Esophagus (tissue), 2 donors: ENCODE data around the gene CRLF2. TPM values are rescaled to one million over a fixed set of nuclear protein-coding genes. Genes with fewer than 3 reads are reported as not detected.
"Not testable (repeated sequence)": the region's sequence is repeated elsewhere in the genome, so short reads cannot be mapped to it uniquely, and the experiment has no call there.

ENCODE experiments used
- H3K27ac ChIP-seq, 2 donors: one replicate each; pipeline ENCODE4 v1.5.1; 2013; ENCODE audit warnings: low read depth in 2 of 2, mild to moderate bottlenecking in 2 of 2, inconsistent platforms in 1 of 2, low read length in 1 of 2, moderate library complexity in 1 of 2
- H3K27me3 ChIP-seq, 2 donors: one replicate each; pipeline ENCODE4 v1.6.1; 2013; ENCODE audit warnings: low read length in 2 of 2, control low read depth in 1 of 2, mild to moderate bottlenecking in 1 of 2; ENCODE audit not compliant: insufficient read depth in 2 of 2, control insufficient read depth in 1 of 2
- H3K36me3 ChIP-seq, 2 donors: one replicate each; pipeline ENCODE4 v1.6.1; 2013; ENCODE audit warnings: low read length in 1 of 2; ENCODE audit not compliant: control insufficient read depth in 2 of 2, insufficient read depth in 2 of 2
- H3K4me1 ChIP-seq, 2 donors: one replicate each; pipeline ENCODE4 v1.6.1; 2013; ENCODE audit warnings: low read length in 1 of 2; ENCODE audit not compliant: control insufficient read depth in 2 of 2, insufficient read depth in 2 of 2
- H3K4me3 ChIP-seq, 2 donors: one replicate each; pipeline ENCODE4 v1.5.1; 2013; ENCODE audit warnings: low read length in 2 of 2, mild to moderate bottlenecking in 2 of 2, low read depth in 1 of 2, moderate library complexity in 1 of 2
- H3K9me3 ChIP-seq, 2 donors: one replicate each; pipeline ENCODE4 v1.6.1; 2013; ENCODE audit warnings: mild to moderate bottlenecking in 2 of 2, low read depth in 1 of 2, low read length in 1 of 2, moderate library complexity in 1 of 2; ENCODE audit not compliant: control insufficient read depth in 2 of 2, insufficient read depth in 1 of 2
- WGBS, 2 donors: extraction: QIAGEN DNeasy Blood & Tissue Kit; methylation state at CpG; one replicate each; pipeline ENCODE4 v1.1.7; 2013; 5-methylcytosine and 5-hydroxymethylcytosine counted together
- polyA plus RNA-seq, 2 donors: library from polyadenylated mRNA; stranded (reverse); fragments of 200-250 nt; gene quantifications; one replicate each; pipeline ENCODE4 v1.2.3, GENCODE V29; 2013
- donor health status: healthy with polysubstance abuse.
- donor health status: Bipolar disorder and iron deficiency.

The CRLF2 gene
- polyA plus RNA-seq, 2 donors, result 0.09 TPM; not detected in 1

- not testable (repeated sequence) for H3K9me3 ChIP-seq, H3K4me1 ChIP-seq, H3K4me3 ChIP-seq, H3K27ac ChIP-seq, H3K27me3 ChIP-seq, H3K36me3 ChIP-seq
- WGBS, 2 donors, result 76 to 91% methylated on average over 7 to 8 of the region's 8 CpGs
Observed at GRCh38 chrX:1192196-1192595, 20.3 kb downstream of the CRLF2 start.

GRCh38 chrX:1190596-1191145 lies 21.8 kb downstream of the CRLF2 start:
- WGBS, 2 donors, result 78 to 90% methylated on average over 18 of the region's 18 CpGs
- Histone ChIP-seq H3K36me3 (no peaks in the 10 kb centered on the region), H3K4me3 (no peak overlapping the region), H3K27me3 (no peaks in the 10 kb centered on the region), H3K9me3 (peaks cover 0 to 8% of the 10 kb centered on the region in 2 donors), H3K4me1 (no peaks in the 10 kb centered on the region), H3K27ac (no peak overlapping the region)

GRCh38 chrX:1185561-1185960 lies 26.9 kb downstream of the CRLF2 start:
- 83% methylated on average over 10 of the region's 10 CpGs for WGBS, 2 donors
- peaks cover 0 to under 1% of the 10 kb centered on the region in 2 donors for H3K9me3 ChIP-seq
- H3K27ac ChIP-seq, result no peak overlapping the region
- no peaks in the 10 kb centered on the region for H3K27me3 ChIP-seq
- no peak overlapping the region for H3K4me3 ChIP-seq
- H3K4me1 ChIP-seq, result no peaks in the 10 kb centered on the region
- H3K36me3 ChIP-seq, result no peaks in the 10 kb centered on the region

- no peaks in the 10 kb centered on the region for H3K9me3 ChIP-seq
Observed at GRCh38 chrX:1182211-1182610, 30.2 kb downstream of the CRLF2 start.

GRCh38 chrX:1181661-1182060 lies 30.8 kb downstream of the CRLF2 start:
- not testable (repeated sequence) for H3K36me3 ChIP-seq, H3K27ac ChIP-seq, H3K27me3 ChIP-seq, H3K4me3 ChIP-seq, H3K4me1 ChIP-seq, H3K9me3 ChIP-seq
- 70 to 79% methylated on average over 14 of the region's 14 CpGs for WGBS, 2 donors

More at GRCh38 chrX:1182211-1182610, 30.2 kb downstream of the CRLF2 start:
- no peaks in the 10 kb centered on the region for H3K27me3 ChIP-seq
- H3K27ac ChIP-seq, result no peak overlapping the region
- H3K4me1 ChIP-seq, result no peaks in the 10 kb centered on the region
- H3K4me3 ChIP-seq, result no peak overlapping the region
- H3K36me3 ChIP-seq, result no peaks in the 10 kb centered on the region
- WGBS, 2 donors, result 73 to 78% methylated on average over 4 of the region's 4 CpGs

- Histone ChIP-seq H3K27me3 (no peaks in the 10 kb centered on the region), H3K4me3 (no peak overlapping the region), H3K4me1 (no peaks in the 10 kb centered on the region), H3K36me3 (no peaks in the 10 kb centered on the region), H3K27ac (no peak overlapping the region), H3K9me3 (no peaks in the 10 kb centered on the region)
- 73 to 74% methylated on average over 11 of the region's 11 CpGs for WGBS, 2 donors
Observed at GRCh38 chrX:1181170-1181569, 31.3 kb downstream of the CRLF2 start.

- H3K27ac ChIP-seq, result no peak overlapping the region
- H3K27me3 ChIP-seq, result no peaks in the 10 kb centered on the region
- 29 to 45% methylated on average over 20 of the region's 20 CpGs for WGBS, 2 donors
Observed at GRCh38 chrX:1178580-1179057, 33.8 kb downstream of the CRLF2 start.

GRCh38 chrX:1176531-1177320 lies 35.7 kb downstream of the CRLF2 start:
- not testable (repeated sequence) for H3K4me3 ChIP-seq, H3K27ac ChIP-seq, H3K4me1 ChIP-seq, H3K27me3 ChIP-seq, H3K36me3 ChIP-seq, H3K9me3 ChIP-seq
- 88 to 89% methylated on average over 33 of the region's 33 CpGs for WGBS, 2 donors

More at GRCh38 chrX:1178580-1179057, 33.8 kb downstream of the CRLF2 start:
- Histone ChIP-seq H3K4me1 (no peaks in the 10 kb centered on the region), H3K36me3 (no peaks in the 10 kb centered on the region), H3K9me3 (no peaks in the 10 kb centered on the region), H3K4me3 (no peak overlapping the region)

- not testable (repeated sequence) for H3K36me3 ChIP-seq
Observed at GRCh38 chrX:1174609-1175545, 37.6 kb downstream of the CRLF2 start.

More at GRCh38 chrX:1174609-1175545, 37.6 kb downstream of the CRLF2 start:
- H3K27ac ChIP-seq, H3K27me3 ChIP-seq, H3K4me3 ChIP-seq, H3K4me1 ChIP-seq, H3K9me3 ChIP-seq: not testable (repeated sequence)
- 92% methylated on average over 13 to 15 of the region's 17 CpGs for WGBS, 2 donors
